A549 (cell line): ENCODE data around the gene CADPS2.

ENCODE experiments used
- BHLHE40 ChIP-seq: IDR thresholded peaks from 2 replicates; pipeline ENCODE4 v1.6.1; 2012; ENCODE audit warnings: low read depth, low read length, inconsistent platforms
- JUN ChIP-seq, 2 experiments: fragments of >200 bp; sonication (Bioruptor Twin); formaldehyde crosslinking; IDR thresholded peaks; 2 replicates in 1 of 2; 3 replicates in 1 of 2; pipeline ENCODE4 v1.6.1; 2016 to 2017
- MAFK ChIP-seq: fragments of 450-650 bp; IDR thresholded peaks from 2 replicates; pipeline ENCODE4 v1.6.1; 2014; ENCODE audit not compliant: partially characterized antibody
- NFE2L2 ChIP-seq: fragments of 150-350 bp; conservative IDR thresholded peaks from 2 replicates; pipeline ENCODE4 v1.6.1; 2014; ENCODE audit warnings: low read length
- SMC3 ChIP-seq: fragments of >200 bp; sonication (Bioruptor Twin); formaldehyde crosslinking; IDR thresholded peaks from 3 replicates; pipeline ENCODE4 v1.6.1; 2018; ENCODE audit warnings: inconsistent platforms
- TF ChIP-seq, protein P1 (sequence below): fragments of >200 bp; sonication (Bioruptor Twin); formaldehyde crosslinking; IDR thresholded peaks from 3 replicates; pipeline ENCODE4 v1.5.1; 2016
- TF ChIP-seq, protein P2 (sequence below): fragments of 200-600 bp; sonication (generic); IDR thresholded peaks from 2 replicates; pipeline ENCODE4 v1.6.1; 2016; ENCODE audit warnings: antibody characterized with exemption, mild to moderate bottlenecking, moderate library complexity
- TF ChIP-seq, protein P3 (sequence below): IDR thresholded peaks from 2 replicates; pipeline ENCODE4 v1.6.1; 2012

DNA sequence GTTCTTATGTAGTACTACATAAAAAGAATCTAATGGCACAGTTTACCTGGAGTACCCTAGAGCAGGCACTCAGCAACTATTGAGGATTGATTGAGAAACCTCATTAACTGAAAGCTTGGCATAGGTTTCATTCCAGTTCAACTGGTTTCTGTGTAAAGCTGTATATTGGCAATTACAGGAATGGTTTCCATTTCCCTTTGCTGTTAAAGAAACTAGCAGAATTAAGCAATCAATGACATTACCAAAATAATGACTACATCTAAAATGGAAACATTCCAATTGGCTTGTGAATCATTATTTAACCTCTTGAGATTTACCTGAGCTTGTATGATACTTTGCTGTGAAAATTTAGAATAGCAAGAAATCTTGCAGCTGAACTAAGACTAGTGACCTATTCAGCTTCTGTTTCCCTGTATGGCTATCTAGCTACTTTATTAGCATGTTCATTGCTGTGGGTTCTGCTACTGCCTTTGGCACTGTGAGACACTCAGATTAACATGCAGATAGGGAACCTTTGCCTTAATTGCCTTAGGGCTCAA lies 33.5 kb upstream of the CADPS2 start:
- TF ChIP-seq, protein P1, sequence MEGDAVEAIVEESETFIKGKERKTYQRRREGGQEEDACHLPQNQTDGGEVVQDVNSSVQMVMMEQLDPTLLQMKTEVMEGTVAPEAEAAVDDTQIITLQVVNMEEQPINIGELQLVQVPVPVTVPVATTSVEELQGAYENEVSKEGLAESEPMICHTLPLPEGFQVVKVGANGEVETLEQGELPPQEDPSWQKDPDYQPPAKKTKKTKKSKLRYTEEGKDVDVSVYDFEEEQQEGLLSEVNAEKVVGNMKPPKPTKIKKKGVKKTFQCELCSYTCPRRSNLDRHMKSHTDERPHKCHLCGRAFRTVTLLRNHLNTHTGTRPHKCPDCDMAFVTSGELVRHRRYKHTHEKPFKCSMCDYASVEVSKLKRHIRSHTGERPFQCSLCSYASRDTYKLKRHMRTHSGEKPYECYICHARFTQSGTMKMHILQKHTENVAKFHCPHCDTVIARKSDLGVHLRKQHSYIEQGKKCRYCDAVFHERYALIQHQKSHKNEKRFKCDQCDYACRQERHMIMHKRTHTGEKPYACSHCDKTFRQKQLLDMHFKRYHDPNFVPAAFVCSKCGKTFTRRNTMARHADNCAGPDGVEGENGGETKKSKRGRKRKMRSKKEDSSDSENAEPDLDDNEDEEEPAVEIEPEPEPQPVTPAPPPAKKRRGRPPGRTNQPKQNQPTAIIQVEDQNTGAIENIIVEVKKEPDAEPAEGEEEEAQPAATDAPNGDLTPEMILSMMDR: no peak
- TF ChIP-seq BHLHE40 (no peak), JUN (IDR thresholded peaks at IDR 0.05) (no peak), NFE2L2 (no peak), SMC3 (no peak), MAFK (no peak)
- TF ChIP-seq, protein P2, sequence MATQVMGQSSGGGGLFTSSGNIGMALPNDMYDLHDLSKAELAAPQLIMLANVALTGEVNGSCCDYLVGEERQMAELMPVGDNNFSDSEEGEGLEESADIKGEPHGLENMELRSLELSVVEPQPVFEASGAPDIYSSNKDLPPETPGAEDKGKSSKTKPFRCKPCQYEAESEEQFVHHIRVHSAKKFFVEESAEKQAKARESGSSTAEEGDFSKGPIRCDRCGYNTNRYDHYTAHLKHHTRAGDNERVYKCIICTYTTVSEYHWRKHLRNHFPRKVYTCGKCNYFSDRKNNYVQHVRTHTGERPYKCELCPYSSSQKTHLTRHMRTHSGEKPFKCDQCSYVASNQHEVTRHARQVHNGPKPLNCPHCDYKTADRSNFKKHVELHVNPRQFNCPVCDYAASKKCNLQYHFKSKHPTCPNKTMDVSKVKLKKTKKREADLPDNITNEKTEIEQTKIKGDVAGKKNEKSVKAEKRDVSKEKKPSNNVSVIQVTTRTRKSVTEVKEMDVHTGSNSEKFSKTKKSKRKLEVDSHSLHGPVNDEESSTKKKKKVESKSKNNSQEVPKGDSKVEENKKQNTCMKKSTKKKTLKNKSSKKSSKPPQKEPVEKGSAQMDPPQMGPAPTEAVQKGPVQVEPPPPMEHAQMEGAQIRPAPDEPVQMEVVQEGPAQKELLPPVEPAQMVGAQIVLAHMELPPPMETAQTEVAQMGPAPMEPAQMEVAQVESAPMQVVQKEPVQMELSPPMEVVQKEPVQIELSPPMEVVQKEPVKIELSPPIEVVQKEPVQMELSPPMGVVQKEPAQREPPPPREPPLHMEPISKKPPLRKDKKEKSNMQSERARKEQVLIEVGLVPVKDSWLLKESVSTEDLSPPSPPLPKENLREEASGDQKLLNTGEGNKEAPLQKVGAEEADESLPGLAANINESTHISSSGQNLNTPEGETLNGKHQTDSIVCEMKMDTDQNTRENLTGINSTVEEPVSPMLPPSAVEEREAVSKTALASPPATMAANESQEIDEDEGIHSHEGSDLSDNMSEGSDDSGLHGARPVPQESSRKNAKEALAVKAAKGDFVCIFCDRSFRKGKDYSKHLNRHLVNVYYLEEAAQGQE: no peak
- TF ChIP-seq, protein P3, sequence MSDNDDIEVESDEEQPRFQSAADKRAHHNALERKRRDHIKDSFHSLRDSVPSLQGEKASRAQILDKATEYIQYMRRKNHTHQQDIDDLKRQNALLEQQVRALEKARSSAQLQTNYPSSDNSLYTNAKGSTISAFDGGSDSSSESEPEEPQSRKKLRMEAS: no peak
